ENCODE data around the gene KCNF1.
A peak's percentile ranks its signal among the peaks of the same experiment; 100 is the strongest.

The KCNF1 gene

DNA sequence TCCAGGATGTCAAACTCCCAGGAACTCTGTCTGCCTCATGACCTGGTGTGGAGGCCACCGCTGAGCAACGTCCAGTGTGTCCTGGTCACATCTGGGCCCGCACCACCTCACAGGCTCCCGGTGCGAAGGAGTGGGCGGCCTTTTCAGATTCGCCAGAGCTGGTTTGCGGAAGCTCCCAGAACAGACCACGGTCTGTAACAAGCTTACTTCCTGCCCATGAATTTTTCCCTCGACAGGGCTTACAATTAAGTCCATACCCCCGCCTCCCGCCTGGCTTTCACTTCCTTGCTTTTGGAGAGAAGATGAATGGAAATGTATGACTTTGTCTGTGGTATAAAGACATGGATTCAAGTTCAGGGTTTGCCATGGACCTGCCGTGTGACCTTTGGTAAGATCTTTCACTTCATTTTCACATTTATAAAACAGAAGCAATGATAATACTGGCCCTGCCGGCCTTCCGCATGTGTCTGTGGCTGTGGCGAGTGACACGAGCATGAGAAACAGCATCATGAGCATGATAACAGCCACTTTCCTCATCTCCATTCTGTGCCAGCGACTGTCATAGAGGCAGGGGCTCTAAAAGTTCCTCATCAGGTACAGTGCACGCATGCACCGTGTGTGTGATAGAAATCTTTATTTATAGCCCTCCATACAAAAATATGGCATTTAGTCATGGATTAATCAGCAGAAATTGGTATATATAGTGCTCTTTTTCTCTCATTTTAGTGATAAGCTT is 31.0 kb upstream of the KCNF1 start:
- DNase-seq = no peak

GRCh38 chr2:10882568-10882967 is 29.2 kb upstream of the KCNF1 start:
- no peak for DNase-seq

GRCh38 chr2:10883066-10883465 is 28.7 kb upstream of the KCNF1 start:
- no peak for DNase-seq

GRCh38 chr2:10883801-10884478 is 27.8 kb upstream of the KCNF1 start:
- no peak for DNase-seq

GRCh38 chr2:10884574-10884975 is 27.2 kb upstream of the KCNF1 start:
- no peak for DNase-seq

DNA sequence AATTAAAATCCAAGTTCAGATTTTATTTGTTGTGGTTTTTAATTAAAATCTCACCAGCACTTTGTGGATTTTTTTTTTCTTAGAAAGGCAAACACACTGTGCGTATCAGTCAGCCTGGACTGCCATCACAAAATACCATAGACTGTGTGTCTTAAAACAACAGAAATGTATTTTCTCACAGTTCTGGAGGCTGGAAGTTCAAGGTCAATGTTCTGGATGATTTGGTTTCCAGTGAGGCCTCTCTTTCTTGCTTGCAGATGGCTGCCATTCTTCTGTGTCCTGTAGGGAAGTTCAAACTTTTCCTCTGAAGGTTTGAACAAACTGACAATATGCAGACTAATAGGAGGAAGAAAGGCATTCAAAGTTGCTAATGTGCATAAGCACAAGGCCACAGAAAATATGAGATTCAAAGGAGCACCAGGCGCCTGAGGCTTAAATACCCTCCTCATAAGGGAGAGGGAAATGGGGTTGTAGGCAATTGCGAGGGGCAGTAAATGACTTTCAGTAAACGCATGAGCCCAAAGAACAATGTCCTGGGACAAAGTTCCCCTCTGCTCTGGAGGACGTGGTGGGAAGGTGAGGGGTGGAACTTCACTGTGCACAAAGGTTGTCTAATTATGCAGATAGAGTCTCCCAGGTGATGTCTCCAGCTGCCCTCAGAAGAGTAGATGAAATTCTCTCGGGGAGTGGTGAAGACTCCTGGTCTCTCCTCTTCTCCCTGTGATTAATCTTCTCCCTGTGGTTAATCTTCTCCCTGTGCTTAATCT is 26.5 kb upstream of the KCNF1 start:
- no peak for DNase-seq

GRCh38 chr2:10887476-10887875 is 24.3 kb upstream of the KCNF1 start:
- no peak for DNase-seq

- DNase-seq = no peak
Observed at GRCh38 chr2:10889651-10890215, 22.0 kb upstream of the KCNF1 start.

- no peak for DNase-seq
Observed at GRCh38 chr2:10890706-10891270, 20.9 kb upstream of the KCNF1 start.

GRCh38 chr2:10891390-10891789 is 20.3 kb upstream of the KCNF1 start:
- DNase-seq = no peak

- DNase-seq = no peak
Observed at GRCh38 chr2:10891848-10892247, 19.9 kb upstream of the KCNF1 start.

DNA sequence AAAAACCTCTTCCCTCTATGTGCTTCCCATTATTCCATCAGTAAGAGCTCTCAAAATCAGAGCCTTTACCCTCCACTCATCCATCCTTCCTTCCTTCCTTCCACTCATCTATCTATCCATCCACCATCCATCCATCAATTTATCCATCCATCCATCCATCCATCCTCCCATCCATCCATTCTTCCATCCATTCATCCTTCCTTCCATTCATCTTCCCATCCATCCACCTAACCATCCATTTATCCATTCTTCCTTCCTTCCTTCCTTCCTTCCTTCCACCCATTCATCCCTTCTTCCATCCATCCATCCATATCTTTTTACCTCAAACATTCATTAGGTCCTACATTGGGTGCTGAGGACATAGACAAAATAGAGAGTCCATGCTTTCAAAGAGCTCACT is 19.4 kb upstream of the KCNF1 start:
- no peak for DNase-seq

GRCh38 chr2:10892796-10893350 is 18.9 kb upstream of the KCNF1 start:
- no peak for DNase-seq

DNA sequence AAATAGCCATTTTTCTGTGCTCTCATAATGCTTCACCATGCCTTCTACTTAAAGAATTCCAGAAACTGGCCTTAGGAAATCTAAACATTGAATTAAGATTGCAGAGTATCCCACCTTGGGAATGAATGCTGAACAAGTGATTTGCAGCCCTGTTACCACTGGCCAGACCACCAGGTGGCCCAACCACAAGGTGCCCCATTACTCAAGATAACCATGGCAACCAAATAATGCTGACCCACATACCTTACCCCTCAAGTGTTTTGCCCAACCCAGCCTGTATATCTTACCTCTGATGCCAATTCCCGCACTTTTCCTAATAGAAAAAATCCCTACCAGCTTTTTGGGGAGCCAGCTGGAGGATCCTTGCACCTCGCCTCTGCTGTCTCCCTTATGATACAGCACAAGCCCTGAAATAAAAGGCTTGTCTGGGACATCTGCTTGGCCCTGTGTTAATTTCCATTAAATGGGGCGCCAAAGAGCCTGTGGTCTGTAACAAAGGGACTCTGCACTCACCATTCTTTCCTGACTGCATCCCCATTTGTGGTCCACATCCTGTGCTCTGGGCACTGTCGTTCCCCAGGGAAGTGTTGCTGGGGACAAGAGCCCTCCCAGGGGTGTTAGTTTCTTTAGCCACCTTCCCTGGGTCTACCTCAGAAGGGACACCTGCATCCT is 17.3 kb upstream of the KCNF1 start:
- DNase-seq = no peak

DNA sequence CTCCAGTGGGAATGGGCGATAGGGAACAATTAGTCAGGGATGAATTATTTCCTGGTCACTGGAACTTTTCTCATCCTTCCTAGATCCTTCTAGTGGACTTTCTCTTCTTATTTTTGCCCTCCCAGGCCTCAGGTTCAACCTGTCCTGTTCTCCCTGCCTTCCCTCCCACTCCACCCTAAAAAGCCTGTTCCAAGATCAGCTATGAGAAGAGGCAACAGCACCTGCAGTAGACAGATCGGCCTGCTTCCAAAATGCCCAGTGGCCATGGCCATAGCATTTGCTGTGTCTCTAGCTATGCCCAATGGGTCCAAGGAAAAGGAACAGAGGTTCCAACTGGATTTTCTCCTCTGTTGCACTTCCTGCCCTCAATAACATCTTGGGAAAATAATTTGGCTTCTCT is 16.5 kb upstream of the KCNF1 start:
- DNase-seq = no peak

GRCh38 chr2:10897956-10898355 is 13.8 kb upstream of the KCNF1 start:
- DNase-seq = no peak

- DNase-seq = no peak
Observed at GRCh38 chr2:10900216-10901109, 11.3 kb upstream of the KCNF1 start.

GRCh38 chr2:10901160-10901939 is 10.4 kb upstream of the KCNF1 start:
- peak in 1 of 2 experiments; percentile 51 for DNase-seq

GRCh38 chr2:10903861-10904210 is 7.9 kb upstream of the KCNF1 start:
- DNase-seq = no peak

- DNase-seq = no peak
Observed at GRCh38 chr2:10904455-10904854, 7.3 kb upstream of the KCNF1 start.

Measured in NCI-H187 (cell line).